HG02938 (cell line): ENCODE measurements around the gene TLR9.

ENCODE experiments used
- ATAC-seq: cut with Tn5 transposase; IDR thresholded peaks from one replicate; pipeline ENCODE4 v1.9.1; 2021; ENCODE audit warnings: mild to moderate bottlenecking, moderate library complexity; ENCODE audit not compliant: unreplicated experiment

Gene TLR9

DNA sequence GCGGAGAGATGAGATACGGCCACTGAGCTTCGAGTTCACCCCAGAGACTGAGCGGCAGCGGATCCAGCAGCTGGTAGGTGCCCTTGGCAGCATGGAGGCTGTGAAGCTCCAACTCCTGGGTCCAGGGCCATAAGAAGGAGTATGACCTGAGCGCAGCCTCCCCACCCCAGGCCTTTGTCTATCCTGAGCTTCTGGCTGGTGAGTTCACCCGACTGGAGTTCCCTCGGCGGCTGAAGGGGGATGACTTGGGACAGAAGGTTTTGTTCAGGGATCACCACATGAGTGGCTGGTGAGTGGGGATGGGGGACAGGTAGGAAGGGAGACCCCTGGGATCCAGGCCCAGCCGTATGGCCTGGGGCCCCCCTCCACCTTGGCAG, 22.7 kb upstream of the TLR9 start:
- ATAC-seq, result no peak

DNA sequence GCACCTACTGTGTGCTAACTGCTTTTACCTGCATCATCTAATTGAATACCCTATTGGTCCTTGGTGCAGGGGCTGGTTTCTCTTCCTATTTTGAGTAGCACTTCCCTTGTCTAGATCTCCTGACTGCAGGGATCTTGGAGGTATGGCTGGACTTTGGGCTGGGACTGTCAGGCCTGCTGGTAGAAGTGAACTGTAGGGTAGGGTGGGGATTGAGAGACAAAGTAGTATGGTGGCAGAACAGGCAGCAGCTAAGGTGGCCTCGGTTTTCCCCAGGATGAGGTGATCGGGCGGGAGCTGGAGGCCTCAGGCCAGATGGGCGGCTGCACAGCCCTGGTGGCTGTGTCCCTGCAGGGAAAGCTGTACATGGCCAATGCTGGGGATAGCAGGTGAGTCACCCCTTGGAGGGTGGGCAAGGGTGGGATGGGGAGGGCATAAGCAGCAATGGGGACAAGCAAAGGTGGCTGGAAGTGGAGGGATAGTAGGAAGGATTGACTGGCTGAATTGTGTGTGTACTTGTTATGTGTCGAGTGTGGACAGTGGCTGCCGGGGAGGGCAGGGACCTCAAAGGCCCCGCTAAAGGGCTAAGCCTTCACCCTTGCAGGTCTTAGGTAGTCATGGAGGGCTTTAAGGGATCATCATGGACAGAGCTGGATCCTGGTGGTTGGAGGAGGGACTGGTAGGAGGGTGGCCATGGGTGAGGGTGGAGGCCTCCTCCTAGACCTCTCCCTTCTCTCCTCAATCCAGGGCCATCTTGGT, 22.1 kb upstream of the TLR9 start:
- ATAC-seq, result no peak

DNA sequence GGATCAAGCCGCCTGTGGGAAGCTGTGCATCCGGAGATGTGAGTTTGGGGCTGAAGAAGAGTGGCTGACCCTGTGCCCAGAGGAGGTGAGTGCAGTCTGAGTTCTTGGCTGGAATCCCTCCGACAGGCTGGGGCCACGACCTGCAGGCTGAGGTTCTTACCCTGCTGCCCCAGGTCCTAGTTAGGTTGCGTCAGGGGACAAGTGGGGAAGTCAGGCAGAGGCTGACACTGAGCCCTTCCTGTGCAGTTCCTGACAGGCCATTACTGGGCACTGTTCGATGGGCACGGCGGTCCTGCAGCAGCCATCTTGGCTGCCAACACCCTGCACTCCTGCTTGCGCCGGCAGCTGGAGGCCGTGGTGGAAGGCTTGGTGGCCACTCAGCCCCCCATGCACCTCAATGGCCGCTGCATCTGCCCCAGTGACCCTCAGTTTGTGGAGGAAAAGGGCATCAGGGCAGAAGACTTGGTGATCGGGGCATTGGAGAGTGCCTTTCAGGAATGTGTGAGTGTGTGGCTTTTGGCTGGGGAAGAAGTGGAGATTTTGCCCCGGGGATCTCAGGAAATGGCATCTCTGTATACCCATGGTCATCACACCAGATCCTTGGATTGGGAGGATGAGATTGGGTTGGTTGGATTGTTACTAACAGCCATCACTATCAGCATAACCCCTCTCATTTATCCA, 21.4 kb upstream of the TLR9 start:
- no peak for ATAC-seq

DNA sequence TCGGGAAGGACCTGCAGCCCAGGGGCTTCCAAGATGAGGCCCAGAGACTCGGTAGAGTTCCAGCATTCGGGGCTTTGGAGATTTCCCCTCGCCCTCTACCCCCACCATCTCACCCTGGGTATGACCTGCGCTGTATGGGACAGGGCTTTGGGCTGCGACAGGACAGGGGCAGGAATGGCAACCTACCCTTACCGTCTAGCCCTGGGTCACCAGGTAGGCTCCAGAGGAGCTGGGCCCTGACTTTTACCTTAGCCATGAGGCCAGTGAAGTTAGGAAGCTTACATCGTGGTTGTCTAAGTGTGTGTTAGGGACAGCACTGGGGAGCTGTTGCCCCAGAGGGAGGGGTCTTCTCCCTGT, 20.8 kb upstream of the TLR9 start:
- no peak for ATAC-seq

DNA sequence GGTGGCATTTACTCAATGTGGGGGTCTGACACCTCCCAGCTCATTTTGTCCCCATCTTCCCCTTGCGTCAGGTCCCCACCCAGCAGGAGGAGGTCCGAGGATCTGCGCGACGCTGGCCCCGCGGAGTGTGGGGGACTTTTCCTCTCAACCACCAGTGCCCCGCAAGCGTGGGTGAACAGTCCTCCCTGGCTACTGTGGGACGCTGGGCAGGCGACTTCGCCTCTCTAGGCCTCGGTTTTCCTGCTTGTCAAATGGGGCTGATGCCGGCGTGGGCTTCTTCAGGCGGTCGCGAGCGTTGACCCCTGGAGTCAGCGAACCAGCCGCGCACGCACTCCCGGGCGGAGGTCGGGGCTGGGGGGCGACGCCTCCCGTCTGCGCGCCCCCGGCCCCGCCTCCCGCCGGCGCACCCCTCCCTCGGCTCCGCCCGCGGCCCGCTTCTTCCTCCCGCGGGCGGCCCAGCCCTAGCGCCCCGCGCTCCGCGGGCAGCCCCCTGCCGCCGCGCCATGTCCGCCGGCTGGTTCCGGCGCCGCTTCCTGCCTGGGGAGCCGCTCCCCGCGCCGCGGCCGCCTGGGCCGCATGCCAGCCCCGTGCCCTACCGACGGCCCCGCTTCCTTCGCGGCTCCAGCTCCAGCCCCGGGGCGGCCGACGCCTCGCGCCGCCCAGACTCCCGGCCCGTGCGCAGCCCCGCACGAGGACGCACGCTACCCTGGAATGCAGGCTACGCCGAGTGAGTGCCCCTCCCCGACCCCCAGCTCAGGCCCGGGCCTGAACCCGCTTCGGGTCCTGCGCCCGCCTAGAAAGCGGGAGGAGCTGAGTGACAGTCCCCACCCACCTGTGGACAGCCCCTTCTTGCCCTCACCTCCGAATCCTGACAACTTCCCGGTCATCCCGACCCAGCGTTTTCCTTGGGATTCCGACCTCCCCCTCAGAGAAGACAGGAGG, 20.1 kb upstream of the TLR9 start, which contains the start of gene PPM1M:
Gene PPM1M (plus strand): TSS at position 438 of the 942 bp plus-strand sequence. CDS start 66 bp downstream, at position 504.
- ATAC-seq, result no peak

DNA sequence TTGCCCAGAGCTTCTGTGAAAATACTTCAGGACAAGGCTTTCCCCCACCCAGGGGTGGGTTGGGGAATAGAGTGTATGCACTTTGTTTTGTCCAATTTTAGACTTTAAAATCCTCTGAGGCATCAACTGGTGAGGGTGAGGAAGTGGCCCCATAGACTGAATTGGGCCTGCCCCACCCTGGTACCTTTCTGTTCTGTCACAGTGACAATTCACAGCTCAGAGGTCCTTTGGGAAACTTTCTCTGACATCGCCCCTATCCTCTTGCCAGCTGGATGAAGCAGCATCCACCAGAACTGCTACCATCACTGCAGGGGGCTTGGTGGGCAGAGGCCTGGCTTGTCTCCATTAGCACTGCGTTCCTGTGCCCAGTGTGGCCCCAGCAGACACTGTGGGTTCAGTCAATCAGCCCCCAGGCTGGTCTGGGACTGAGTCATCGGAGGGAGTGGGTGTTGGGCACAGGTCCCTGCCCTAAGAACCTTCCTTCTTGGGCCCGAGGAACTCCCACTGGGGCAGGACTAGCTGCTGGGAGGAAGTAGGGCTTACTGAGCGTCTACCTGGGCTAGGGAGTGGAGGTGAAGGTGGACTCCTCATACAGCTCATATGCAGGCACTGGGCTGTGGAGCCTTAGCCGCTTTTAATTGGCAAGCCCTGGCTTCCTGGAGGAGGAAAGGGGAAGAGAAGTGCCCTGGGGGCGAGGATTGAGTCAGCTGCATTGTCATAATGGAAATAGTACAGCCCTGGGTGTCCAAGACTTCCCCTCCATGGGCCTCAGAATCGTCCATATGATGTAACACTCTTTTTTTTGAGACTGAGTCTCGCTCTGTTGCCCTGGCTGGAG, 18.6 kb upstream of the TLR9 start:
- peak; percentile 33 for ATAC-seq

DNA sequence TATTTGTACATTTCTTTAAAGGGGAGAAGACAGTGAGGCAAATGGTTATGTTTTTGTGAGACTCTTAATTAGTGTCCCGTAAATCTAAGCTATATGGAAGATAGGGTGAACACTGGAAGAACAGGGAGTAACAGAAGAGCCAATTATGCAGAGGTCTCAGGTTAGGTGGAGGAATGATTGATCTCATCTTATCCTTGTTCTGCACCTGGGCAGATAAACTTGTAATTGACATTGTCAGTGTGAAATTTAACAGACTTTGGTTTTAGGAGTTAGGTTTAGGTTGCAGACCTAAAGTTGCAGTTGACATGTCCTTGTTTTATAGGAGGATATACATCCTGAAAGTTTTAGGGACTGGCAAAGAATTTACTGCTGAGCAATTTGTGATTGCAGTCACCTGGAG, 16.6 kb upstream of the TLR9 start:
- no peak for ATAC-seq

DNA sequence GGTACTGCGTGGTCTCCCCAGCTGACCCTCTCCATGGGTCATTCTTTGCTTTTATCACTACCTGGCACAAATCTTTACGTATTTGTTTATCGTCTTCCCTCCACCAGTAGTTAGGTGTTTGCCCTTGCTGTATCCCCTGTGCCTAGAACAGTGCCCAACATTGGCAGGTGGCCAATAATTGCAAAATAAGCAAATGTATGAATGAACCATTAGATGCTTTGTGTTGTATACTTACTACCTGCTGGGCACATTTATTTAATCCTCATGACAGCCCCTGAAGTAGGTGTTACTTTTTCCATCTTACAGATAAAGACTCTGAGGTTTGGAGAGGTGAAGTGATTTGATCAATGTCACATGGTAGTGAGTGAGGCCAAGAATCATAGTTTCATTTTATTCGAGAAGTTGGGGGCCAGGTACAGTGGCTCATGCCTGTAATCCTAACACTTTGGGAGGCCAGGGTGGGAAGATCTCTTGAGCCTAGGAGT, 15.5 kb upstream of the TLR9 start:
- ATAC-seq, result no peak

DNA sequence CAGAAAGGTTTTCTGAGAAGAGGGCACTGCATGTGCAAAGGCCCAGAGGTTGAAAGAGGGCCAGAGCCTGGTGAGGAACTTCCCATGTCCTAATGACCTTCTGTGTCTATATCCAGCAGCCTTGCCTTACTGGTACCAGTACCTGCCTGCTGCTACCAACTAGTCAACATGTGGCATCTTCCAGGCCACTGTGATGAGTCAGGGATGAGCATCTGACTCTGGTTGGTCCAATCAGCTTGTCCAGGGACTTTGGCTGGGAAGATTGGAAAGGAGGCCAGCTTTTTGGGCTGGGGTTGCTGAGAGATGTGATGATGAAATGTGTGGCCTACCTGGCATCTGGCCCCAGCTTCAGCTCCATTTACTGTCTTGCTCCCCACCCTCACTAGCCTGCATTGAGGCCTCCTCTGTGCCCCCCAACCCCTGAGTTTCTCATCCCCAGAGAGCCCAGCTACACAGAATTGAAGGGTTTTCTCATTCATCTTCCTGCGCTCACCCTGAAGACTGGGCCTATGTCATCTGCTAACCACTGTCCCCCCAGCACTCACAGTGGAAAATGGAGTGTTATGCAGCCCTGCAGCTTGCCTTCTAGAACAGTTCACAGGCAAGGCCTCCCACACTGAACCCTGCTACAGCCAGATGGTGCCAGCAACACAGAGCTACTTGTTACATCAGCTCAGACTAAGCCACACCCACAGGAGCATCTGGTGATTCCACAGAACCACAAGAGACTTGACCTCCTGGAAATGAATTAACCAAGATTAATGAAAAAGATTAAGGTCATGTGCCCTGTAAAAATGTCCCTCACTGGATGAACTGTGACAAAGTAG, 14.8 kb upstream of the TLR9 start:
- ATAC-seq, result no peak

DNA sequence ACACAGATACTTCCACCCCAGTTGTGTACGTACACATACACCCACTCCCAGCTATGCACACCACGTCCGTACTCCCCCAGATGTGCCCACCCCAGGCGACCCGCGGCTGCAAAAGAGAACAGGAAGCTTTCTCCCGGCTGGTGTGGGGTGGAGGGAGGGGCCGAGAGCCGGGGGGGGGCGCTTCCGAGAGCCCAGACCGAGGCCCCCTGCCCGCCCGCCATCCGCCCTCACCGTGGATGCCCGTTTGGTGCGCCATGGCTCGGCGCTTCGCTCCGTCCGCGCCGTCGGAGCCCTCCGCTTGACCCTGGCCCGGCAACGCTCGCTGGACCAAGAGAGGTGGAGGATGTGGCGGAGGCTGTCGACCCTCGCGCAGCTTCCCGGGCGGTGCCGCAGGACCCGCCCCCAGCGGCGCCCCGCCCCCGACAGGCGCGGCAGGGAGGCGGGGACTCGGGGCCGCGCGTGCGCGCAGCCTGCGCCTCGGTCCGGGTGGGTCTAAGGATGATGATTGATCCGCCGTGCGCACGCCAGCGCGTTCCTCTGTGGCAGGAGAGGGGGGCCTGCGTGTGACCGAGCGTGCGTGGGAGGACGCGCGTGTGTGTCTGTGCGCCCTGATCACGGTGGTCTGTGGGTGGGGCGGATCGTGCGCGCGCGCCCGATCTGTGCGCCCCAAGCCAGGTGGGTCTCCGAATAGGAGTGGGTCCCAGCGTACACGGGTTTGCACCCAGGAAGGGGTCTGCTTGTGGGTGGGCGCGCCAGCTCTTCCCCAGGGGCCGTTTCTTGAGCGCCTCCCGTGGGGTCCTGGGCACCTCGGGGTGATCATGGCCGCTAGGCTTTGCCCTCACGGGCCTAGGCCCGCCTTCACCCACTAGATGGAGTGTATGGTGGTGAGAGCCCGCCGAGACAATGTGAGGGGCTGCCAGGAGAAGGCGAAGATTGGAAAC, 13.6 kb upstream of the TLR9 start, which contains the start of gene TWF2:
Gene TWF2 (minus strand): TSS at position 398 of the 941 bp plus-strand sequence. CDS start 142 bp downstream, at position 256.
- ATAC-seq, result peak; percentile 65

DNA sequence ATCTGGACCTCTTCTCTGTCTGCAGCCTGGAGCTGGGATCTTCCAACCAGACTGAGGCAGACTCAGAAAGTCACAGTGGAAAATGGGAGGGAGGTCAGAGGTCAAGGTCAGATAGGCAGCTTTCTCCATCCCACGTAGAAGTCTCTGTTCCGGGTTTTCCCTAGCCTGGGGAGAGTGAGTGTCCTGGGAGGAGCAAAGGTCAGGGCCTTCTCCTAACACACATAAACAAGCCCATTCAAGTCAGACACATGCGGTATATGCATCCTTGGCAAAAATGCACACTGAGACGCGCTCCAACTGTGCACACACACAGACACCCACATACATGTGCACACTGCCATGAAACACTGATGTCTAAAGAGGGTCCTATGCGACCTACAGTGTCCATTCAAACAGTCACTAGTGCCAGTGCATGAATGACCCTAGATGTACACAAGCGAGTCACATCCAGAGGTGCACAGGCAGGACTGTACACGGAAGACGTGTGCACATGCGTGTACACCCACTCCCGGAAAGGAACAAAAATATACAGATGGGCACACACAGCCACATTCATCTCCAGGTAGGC, 12.8 kb upstream of the TLR9 start:
- ATAC-seq, result peak; percentile 5

DNA sequence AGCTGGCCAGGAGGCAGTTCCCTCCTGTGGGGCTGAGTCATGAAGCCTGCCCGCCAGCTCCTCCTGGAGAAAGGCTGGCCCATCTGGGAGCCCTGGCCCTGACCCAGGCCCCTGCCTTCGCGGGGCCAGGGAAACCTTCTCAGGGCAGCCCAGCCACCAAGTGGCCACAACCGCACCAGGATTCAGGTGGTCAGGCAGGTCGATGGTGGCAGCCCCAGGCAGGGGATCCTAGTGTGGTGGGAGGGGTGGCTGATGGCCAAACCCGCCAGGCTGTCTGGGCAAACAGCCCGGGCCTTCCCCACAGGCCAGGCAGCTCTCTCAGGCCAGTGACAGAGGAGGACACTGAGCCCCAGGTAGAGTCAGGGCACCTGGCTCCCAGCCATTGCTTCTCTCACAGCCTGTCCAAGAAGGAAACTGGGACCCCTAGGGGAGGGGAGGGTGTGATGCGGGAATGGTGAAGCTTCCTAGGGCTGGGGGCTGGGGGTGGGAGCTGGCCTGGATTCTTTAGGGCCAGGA, 12.3 kb upstream of the TLR9 start:
- no peak for ATAC-seq

DNA sequence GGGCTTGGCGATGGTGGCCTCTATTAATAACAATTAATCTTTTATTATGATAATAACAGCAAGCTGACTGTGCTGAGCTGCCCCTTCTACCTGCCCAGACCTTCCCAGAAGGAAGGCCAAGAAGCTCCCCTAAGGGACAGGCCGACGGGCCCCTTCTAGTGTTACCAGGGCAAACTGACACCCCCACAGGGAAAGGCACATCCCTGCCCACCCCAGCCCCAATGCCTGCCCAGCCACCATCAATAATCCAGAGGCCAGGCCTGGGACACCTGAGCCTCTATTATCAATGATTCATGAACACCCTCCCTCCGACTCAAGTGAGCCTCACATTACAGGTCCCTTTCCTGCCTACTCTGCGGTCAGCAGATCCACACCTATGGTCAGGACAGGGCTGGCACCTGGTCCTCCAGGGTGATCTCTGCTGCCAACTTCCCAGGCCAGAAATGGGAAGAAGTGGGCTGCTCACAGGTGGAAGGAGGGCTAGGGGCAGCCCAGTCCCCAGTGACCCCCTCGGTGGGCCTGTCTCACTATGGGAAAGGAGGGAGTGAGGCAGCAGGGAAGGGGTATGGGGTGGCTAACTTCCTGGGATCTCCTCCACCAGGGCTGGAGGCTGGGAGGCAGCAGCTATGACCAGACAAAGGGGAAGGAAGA, 11.7 kb upstream of the TLR9 start:
- ATAC-seq, result no peak

DNA sequence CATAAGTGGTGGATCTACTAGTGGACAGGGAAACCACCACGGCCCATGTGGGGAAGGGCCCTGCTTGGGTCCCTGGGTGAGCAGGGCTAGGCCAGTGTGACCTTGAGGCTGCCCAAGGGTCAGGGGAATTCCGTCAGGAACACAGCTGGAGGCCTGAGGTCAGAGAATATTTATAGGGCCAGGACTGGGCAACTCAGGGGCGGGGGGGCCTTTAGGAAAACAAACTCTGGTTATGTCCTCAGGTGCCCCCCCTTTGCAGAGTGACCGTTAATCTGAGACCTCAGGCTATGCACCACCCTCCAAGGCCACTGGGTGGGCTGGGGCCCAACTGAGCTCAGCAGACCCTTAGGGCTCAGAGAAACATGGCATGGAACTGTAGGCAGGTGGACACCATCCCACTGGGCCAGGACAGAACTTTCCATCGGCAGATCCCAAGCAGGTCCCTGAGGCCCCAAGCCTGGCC, 11.0 kb upstream of the TLR9 start:
- ATAC-seq, result no peak

DNA sequence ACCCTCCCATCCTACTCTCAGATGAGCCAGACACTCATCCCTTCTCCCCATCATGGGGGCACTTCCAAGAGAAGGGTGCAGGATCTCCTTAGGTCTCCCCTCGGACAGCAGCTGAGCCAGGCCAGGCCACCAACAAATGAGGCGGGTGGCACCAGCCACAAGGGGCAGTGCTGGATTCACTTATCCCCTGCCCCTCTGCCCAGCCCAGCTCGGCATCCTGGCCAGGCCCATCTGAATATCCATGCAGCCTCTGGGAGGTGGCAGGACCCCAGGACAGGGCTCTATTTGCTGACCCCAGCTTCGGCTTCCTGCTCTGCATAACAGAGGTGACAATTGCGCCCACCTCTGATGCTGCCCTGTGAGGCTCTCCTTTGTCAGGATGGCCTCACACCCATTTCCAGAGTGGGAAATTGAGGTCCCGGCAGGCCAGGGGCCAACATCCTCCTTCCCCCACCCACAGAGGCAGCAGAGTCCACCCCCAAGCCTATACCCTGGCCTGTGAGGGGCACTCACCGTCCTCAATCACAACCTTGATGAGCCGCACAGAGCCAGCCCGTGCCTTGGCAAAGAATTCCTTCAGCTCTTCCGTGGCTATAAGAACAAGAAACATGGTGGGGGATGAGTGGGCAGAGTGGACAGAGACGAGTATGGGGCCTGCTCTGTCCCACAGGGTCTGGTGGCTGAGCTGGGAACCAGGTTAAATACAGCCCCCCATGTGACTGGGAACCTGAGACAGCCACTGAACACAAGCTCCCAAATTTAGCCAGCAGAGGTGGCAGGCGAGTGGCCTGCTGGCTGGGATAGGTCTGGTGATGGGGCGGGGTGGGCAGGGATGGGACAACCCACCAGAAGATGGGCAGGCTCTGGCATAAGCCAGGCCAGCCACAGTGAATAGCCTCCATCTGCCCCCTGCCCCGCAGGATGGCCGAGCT, 9.3 kb upstream of the TLR9 start:
- ATAC-seq, result no peak

DNA sequence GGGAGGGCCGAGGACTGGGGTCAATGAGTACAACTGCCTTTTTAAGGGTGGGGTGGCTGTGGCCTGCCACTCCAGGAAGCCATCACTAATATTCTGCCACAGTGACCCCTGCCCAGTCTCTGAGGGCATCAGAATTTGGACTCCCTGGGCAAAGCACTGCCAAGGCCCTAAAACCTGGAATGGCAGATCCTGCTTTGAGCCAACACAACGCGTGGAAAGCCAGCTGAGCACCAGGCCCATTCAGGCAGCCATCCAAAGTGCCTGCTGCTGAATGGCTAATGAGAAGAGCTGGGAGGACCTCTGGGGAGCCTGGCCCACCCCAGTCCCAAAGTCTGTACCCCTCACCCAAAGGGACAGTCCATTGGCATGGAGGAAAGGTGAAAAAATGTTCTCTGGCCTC, 8.5 kb upstream of the TLR9 start:
- ATAC-seq, result no peak
